ENCODE data around the gene FRMD6.
A peak's percentile ranks its signal among the peaks of the same experiment; 100 is the strongest.
"Not testable (repeated sequence)": the region's sequence is repeated elsewhere in the genome, so short reads cannot be mapped to it uniquely, and the experiment has no call there.

Gene FRMD6

DNA sequence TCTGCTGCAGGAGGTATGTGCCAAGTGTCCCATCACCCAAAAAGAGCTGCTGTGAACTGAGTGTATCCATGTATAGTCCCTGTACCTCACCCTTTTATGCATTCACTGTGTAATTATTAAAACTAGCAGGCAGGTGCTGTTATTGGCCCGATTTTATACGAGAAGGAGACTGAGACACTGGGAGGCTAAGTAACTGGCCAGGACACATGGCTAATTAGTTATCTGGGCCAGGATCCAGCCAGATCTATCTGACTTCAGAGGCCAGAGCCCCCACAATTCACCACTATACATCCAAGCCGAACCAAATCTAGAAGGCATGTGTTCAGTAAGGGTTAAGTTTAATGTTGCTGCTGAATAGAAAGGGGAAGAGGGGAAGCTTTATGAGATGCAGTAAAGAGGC lies 73.4 kb downstream of the FRMD6 start:
- DNase-seq (ENCODE audit: low spot score) = no peak

- no peak for DNase-seq (ENCODE audit: low spot score)
Observed at GRCh38 chr14:51726166-51726899, 74.6 kb downstream of the FRMD6 start.

DNA sequence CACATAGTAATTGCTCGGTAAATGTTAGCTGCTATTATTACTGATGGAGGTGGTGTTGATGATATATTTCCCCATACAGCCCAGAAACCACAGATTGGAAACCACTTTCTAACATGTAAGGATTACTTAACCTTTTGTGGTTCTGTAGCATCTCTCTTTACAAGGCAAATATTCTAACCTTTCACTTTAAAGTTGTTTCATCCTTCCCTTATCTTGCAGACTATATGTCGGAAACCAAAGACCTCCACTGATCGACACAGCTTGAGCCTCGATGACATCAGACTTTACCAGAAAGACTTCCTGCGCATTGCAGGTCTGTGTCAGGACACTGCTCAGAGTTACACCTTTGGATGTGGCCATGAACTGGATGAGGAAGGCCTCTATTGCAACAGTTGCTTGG lies 75.8 kb downstream of the FRMD6 start:
- no peak for DNase-seq (ENCODE audit: low spot score)

DNA sequence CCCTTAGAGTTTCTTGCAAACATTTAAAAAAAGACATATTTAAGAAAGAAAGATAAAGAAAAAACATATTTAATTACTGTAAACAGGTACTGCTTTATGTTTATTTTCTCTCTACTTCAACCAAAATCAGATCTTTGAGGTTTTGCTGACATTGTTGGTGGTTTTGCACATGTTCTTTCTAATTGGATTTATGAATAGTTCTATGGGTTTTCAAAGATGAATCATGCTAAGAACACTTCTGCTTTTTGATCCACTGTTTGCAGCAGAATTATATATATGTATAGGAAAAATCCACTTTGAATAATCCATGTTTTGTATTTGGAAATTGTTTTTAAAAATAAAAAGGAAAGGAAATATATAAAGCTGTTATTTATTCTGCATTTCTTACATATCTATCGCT lies 78.4 kb downstream of the FRMD6 start:
- no peak for DNase-seq (ENCODE audit: low spot score)

- no peak for DNase-seq (ENCODE audit: low spot score)
Observed at GRCh38 chr14:51730684-51731083, 79.0 kb downstream of the FRMD6 start.

- no peak for DNase-seq (ENCODE audit: low spot score)
Observed at GRCh38 chr14:51732494-51733112, 80.9 kb downstream of the FRMD6 start.

- no peak for DNase-seq (ENCODE audit: low spot score)
Observed at GRCh38 chr14:51733147-51733546, 81.4 kb downstream of the FRMD6 start.

GRCh38 chr14:51735851-51736250 lies 84.1 kb downstream of the FRMD6 start:
- no peak for DNase-seq (ENCODE audit: low spot score)

DNA sequence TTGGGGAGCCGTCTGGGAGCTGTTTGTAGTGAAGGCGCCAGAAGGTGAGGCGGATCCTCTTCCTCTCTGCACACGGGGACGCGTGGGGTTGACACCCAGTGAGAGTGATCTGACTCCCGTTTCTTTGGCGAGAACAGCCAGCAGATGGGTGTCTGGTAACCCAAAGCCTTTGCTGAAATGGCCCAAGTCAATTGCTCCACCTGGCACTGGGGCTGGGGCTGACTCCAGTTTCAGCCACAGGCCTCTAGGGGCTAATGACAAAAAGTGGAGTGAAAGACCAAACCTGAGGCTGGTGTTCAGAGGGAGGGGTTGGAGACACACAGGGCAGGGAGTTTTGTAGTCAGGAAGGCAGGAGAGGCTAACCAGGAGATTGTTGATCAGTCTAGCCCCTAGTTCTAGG lies 87.0 kb downstream of the FRMD6 start:
- peak; percentile 52 for DNase-seq (ENCODE audit: low spot score)

GRCh38 chr14:51743588-51744000 lies 91.9 kb downstream of the FRMD6 start:
- no peak for DNase-seq (ENCODE audit: low spot score)

- no peak for DNase-seq (ENCODE audit: low spot score)
Observed at GRCh38 chr14:51744372-51745130, 92.8 kb downstream of the FRMD6 start.

- not testable (repeated sequence) for DNase-seq (ENCODE audit: low spot score)
Observed at GRCh38 chr14:51746823-51747222, 95.1 kb downstream of the FRMD6 start.

- DNase-seq (ENCODE audit: low spot score) = peak; percentile 39
Observed at GRCh38 chr14:51750542-51750941, 98.8 kb downstream of the FRMD6 start.

DNA sequence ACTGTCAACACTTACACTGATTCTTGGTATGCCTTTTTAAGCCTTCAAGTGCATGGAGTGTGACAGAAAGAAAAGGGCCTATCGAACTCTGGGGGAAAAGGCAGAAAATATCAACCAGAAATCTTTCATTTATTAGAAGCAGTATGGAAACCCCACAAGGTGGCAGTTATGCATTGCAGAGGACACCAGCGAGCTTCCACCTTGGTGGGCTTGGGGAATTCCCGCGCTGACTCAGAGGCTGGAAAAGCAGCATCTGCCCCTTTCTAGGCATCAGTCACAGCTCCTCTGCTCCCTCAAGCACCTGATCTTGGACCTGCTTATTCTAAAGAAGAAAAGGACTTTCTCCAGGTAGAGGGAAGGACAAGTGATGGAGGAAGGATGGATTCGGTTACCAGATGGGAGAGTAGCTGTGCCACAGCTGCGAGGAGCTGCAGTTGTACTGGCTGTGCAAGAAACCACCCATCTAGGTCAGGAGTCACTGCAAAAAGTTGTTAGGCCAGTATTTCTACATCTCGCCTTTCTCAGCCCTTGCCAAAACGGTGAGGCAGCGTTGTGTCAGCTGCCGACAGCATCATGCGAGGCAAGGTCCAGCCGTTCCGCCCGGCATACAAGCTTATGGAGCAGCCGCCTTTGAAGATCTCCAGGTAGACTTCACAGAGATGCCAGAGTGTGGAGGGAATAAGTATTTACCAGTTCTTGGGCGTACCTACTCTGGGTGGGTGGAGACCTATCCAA lies 100.1 kb downstream of the FRMD6 start:
- not testable (repeated sequence) for DNase-seq (ENCODE audit: low spot score)

DNA sequence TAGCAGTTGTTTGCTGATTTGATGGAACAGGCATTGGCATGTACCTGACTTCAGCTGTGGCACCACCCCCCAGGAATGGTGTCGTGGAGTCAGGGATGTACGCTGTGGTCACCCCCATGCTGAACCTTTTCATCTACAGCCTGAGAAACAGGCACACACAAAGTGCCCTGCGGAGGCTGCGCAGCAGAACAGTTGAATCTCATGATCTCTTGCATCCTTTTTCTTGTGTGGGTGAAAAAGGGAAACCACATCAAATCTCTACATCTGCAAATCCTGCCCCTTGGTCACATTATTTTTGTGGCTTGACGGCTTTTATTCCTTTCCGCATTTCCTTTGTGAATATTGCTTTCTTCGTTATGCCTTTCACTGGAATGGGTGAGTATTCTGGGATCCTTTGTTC lies 106.0 kb downstream of the FRMD6 start:
- not testable (repeated sequence) for DNase-seq (ENCODE audit: low spot score)

GRCh38 chr14:51759950-51760349 lies 108.2 kb downstream of the FRMD6 start:
- no peak for DNase-seq (ENCODE audit: low spot score)

- DNase-seq (ENCODE audit: low spot score) = not testable (repeated sequence)
Observed at GRCh38 chr14:51765726-51766125, 114.0 kb downstream of the FRMD6 start.

- not testable (repeated sequence) for DNase-seq (ENCODE audit: low spot score)
Observed at GRCh38 chr14:51766586-51766985, 114.9 kb downstream of the FRMD6 start.

- DNase-seq (ENCODE audit: low spot score) = not testable (repeated sequence)
Observed at GRCh38 chr14:51769261-51769660, 117.6 kb downstream of the FRMD6 start.

DNA sequence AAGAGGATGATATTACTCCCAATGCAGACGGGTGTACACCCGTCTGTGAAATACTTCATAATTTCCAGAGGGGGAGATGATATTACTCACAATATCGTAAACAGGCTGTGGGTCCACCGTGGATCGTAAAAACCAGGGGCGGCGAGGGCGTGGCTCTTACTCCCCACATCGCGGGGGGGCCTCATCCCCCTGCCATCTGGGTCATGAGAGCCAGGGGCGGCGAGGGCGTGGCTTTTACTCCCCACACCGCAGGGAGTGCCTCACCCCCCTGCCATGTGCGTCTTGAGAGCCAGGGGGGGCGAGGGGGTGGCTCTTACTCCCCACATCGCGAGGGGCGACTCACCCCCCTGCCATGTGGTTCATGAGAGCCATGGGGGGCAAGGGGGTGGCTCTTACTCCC lies 122.5 kb downstream of the FRMD6 start:
- DNase-seq (ENCODE audit: low spot score) = no peak

DNA sequence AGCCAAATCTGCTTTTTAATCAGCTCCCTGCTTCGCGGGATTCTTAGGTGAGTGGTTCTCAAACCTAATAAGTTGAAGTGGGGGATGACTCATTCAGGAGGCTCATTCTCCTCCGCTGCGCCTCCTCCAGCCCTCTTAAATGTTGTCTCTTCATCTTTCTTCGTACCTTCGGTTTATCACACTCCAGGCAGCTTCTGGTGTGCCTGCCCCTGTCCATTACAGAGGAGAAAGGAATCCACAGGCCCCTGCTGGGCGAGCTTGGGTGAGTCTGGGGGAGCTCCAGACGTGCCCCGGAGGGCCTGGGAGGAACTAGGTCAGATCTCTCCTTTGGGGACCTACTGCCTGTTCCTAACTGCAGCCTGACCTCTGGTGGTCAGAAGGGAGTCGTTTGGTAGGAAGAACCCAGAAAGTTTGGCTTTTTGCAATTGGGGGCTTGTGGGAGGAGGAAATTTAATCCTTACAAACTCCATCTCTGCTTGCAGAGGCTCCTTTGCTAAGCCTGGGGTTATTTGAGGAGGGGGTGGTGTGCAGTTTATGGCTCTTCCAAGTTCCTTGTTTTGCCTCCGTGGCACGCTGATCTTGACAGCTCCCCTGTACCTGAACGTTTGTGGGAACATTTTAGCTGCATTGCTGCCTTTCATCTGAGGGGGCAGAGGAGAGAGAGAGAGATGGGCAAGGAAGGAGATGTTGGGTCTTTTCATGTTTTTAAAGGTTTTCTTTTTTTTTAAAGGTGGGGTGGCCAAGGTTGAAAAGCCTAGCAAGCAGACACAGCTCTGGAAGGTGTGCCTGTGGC lies 124.6 kb downstream of the FRMD6 start:
- peak; percentile 79 for DNase-seq (ENCODE audit: low spot score)

All from iPS-NIHi11 (cell line).